NCI-H2107 treated with DMSO at 0.1 percent for 48 hours (cell line): ENCODE measurements around the gene CCDC154.
"Not testable (repeated sequence)": the region's sequence is repeated elsewhere in the genome, so short reads cannot be mapped to it uniquely, and the experiment has no call there.

Source experiments
- DNase-seq: peaks from one replicate; lab custom pipeline; 2025; ENCODE audit not compliant: unreplicated experiment; lab: John Stamatoyannopoulos, UW

CCDC154 gene

DNA sequence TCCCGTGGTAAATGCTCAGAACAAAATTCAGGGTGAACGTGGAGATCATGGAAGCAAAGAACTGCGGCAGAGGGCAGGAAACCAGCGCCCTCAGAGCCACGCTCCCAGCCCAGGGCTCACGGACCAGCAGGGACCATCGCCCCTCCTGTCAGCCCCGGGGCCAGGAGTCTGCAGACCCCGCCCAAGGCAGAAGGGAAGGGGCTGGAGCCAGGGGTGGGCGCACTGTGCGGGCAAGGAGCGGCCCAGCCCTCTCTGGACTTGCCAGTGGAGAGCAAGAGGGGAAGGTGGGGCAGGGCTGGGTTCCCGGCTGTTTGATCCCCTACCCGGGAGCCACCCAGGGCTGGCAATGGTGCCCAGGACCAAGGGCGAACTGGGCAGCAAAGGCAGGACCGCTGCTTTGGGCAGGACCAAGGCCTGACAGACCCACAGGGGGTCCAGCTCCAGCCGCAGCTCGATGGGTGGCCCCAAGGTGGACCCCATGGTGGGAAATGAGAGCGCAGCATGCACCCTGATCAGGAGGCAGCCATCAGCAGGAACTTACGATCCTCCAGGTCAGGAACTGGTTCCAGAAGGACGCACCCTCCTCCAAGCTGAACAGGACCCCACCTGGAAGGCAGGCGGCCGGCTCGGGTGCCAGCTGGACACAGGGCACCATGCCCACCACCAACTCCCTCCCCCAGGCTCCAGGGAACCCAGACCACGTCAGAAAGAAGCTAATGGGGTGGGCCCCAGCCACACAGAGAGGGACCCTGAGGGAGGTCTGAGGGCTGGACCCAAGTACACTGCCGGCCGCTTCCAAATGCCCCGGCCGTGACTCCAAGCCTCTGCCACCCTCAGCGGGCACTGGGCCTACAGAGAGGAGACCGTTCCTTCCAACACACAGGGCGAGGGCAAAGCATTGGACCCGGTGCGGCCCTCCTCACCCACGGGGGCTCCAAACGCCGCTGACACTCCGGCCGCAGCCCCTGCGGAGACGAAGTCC, 11.1 kb upstream of the CCDC154 start:
- no peak for DNase-seq

DNA sequence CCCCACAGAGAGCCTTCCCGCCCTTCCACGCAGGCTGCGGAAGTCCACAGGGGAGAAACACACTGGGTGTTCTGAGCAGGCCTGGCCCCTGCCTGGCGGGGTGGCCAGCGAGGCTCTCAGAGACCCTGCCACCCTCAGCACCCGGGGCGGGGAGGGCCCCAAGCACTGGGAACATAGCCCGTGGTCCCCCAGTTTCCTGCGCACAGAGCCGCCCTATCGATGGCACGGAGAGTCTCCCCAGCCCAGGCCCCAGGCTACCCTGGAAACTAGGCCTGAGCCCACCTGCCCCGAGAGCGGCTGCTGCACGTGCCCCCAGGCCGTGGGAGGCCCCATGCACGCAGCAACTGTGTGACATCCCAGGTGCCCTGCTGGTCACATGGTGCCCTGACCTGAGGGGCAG, 10.2 kb upstream of the CCDC154 start:
- no peak for DNase-seq

DNA sequence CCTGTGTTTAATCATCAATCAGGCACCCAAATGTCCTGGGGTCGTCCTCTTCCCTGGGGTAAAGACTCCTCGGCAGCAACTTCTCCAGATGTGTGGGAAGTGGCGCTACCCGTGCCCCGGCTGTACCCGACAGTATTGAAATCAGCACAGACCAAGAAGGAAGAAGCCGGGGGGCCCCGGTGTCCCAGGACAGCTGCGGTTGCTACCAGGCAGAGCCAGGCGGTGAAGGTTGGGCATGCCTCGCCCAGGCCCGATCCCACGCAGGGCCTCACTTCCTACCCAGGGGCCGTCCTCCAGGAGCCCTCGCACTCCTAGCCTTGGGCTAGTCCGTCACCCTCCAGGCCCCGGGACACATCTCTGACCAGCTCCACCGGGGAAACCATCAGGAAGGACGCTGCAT, 9.0 kb upstream of the CCDC154 start:
- DNase-seq, result no peak

- DNase-seq, result no peak
These were observed 8.2 kb upstream of the CCDC154 start for GRCh38 chr16:1452530-1452929.

DNA sequence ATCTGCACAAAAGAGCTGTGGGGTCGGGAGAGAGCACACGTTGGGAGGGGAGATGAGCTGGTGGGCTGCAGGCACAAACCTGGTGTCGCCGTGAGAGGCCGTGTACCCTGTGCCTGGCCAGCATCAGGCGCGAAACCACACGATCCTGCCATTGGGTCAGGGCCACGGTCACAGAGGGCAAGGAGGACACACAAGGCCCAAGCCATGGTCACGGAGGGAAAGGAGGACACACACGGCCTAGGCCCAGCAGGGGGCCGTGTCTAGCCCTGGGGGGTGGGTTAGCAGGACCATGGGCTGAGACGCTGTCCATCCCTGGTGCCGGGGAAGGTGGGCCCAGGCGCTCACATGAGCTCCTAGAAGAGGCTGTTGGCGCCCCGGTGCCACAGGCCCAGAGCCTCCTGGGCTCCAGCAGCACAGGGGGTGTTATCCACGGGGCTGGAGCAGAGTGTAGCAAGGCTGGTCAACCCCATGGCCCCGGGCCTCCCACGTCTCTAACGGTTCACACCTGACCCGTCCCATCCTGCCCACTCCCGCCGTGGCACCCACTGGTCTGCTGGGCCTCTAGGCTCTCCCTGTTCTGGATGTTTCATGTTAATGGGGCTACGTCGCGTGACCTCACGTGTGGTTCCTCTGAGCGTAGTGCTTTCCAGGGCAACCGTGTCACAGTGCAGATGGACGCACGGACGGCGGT, 7.5 kb upstream of the CCDC154 start:
- no peak for DNase-seq

- DNase-seq, result no peak
These were observed 6.5 kb upstream of the CCDC154 start for GRCh38 chr16:1450841-1451240.

DNA sequence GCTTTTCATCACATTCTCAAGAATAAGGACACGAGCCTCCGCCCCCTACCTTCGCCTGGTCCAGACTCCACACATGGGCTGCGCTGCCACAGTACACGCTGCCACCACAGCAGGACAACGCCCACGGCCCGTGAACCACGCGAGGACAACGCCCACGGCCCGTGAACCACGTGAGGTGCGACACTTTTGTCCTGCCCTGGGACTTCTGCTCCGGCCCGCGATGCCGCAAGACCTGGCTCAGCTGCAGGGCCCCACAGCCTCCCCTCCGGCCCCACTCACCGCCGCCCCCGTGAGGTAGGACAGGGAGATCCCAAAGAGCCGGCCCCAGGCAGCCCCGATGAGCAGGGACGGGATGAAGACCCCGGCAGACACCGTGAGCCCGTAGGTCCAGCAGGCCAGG, 5.9 kb upstream of the CCDC154 start:
- DNase-seq, result no peak

GRCh38 chr16:1449201-1449788, 4.9 kb upstream of the CCDC154 start:
- no peak for DNase-seq

GRCh38 chr16:1448536-1449116, 4.3 kb upstream of the CCDC154 start:
- no peak for DNase-seq

DNA sequence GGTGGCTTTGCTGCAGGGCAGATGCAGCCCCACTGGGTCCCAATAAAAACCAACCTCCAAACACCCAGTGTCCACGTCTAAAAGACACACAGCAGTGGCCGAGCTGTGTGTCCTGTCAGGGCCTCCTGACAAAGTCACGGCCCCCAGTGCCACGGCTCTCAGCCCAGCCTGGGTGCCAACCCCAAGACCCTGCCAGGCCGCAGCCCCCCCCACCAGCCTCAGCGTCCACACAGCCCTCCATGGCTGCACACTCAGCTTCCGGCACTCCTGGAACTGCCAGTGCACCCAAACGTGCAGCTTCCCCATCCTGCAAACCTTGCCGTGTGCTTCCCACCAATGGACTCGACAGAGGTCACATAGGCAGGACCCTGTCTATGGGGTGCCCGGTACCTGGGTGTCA, 3.6 kb upstream of the CCDC154 start:
- no peak for DNase-seq

- DNase-seq, result no peak
These were observed 2.1 kb upstream of the CCDC154 start for GRCh38 chr16:1446296-1447080.

DNA sequence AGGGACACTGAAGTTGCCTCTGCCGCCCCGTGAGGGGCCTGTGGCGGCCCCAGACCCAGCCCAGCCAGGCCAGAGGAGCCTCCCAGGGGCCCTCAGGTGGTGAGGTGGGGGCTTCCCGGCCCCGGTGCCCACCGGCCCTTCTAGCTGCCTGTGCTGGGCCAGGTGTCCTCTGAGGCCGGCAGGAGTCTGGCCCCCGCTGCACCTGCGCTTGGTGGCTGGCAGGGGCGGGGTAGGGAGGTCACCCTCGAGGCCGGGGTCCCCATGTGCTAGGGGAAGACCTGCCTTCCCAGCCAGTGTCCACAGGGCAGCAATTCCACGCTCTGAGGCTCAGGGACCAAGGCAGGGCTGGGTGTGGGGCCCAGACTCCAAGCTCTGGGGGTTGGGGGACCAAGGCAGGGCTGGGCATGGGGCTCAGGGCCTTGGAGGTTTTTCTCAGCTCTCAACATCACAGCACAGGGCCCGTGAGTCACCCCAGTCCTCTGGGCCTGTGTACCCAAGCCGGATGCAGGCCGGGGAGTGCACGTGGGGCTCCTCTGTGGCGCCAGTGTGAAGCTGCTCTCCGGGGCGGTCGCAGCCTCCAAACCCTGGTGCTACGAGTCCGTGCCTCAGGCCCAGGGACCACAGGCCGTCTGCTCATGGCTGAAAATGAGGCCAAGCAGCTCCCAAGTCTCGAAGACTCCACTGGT, 1.3 kb upstream of the CCDC154 start:
- no peak for DNase-seq

GRCh38 chr16:1444730-1445517, 568 bp upstream of the CCDC154 start:
- no peak for DNase-seq

DNA sequence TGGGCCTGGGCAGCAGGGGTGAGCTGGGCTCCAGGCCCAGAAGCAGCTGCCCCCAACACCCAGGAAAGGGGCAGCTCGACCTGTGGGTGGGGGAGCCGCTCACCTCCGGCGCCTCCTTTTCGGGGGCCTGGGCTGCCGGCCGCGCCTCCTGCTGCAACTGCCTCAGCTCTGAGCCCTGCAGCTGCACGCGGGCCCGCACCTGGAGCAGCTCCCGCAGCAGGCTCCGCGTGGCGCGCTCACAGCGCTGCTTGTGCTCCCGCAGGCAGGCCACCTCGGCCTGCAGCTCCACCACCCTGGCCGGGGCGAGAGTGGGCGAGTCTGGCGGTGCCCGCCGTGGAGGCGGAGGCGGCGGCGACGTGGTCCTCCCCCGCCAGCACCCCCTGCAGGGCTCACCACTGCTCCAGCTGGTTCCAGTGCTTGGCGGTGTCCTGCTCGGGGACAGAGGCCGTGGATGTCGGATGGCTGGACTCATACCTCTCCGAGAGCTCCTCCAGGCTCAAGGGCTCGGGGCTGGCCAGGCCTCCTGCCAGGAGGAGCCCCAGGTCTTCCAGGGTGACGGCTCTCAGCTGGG, 868 bp downstream of the CCDC154 start:
- DNase-seq, result no peak

GRCh38 chr16:1442697-1443096, 1.7 kb downstream of the CCDC154 start:
- no peak for DNase-seq

- DNase-seq, result no peak
These were observed 2.9 kb downstream of the CCDC154 start for GRCh38 chr16:1441391-1441829.

- not testable (repeated sequence) for DNase-seq
These were observed 4.7 kb downstream of the CCDC154 start for GRCh38 chr16:1439699-1440074.

DNA sequence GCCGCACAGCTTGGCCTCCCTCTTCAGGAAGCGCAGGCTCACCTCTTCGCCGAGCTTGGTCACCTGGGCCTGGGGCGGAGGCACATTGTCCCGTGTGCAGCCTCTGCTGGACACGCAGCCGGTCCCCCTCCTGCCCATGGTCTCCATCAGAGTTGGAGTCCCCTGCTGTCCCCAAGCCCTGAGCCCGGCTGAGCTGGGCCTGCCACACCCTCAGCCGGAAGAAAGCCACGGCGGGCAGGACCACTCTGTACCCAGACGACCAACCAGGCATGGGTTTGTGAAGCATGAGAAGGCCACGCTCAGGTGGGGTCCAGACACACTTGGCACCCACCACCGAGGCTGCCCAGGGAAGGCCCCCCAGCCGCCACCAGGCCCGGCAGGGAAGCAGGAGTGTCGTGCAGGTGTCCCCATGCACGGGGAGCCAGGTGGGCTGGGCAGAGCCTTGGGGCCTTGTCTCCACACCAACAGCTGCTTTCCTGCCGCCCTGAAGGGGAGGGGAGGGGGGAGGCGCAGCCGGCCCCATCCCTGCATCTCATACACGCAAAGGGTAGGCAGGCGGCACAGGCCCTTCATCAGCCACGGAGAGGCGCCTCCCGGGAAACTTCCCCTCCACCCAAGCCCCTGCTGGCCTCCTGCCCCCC, 5.2 kb downstream of the CCDC154 start:
- DNase-seq, result no peak
